ENCODE data around the gene ARMC9.
"Not testable (repeated sequence)": the region's sequence is repeated elsewhere in the genome, so short reads cannot be mapped to it uniquely, and the experiment has no call there.

Gene ARMC9

GRCh38 chr2:231388725-231389346 is 190.4 kb downstream of the ARMC9 start:
- no peak for DNase-seq

GRCh38 chr2:231390667-231391066 is 192.2 kb downstream of the ARMC9 start:
- no peak for DNase-seq

GRCh38 chr2:231391981-231392380 is 193.6 kb downstream of the ARMC9 start:
- no peak for DNase-seq

GRCh38 chr2:231392431-231393148 is 194.2 kb downstream of the ARMC9 start:
- DNase-seq, result no peak

- no peak for DNase-seq
These were observed 195.0 kb downstream of the ARMC9 start for GRCh38 chr2:231393149-231394131.

GRCh38 chr2:231394211-231395141 is 196.0 kb downstream of the ARMC9 start:
- no peak for DNase-seq

GRCh38 chr2:231395188-231396057 is 197.0 kb downstream of the ARMC9 start, which contains the start of gene B3GNT7:
Gene B3GNT7, plus strand, starts transcription at chr2:231395710. Its CDS starts 94 bp downstream, at chr2:231395804.
- DNase-seq, result no peak

GRCh38 chr2:231396058-231396821 is 197.8 kb downstream of the ARMC9 start:
- no peak for DNase-seq

GRCh38 chr2:231397011-231397927 is 198.8 kb downstream of the ARMC9 start:
- DNase-seq, result no peak

GRCh38 chr2:231397928-231398294 is 199.5 kb downstream of the ARMC9 start:
- no peak for DNase-seq

- DNase-seq, result no peak
These were observed 200.2 kb downstream of the ARMC9 start for GRCh38 chr2:231398585-231398984.

- DNase-seq, result no peak
These were observed 200.8 kb downstream of the ARMC9 start for GRCh38 chr2:231399046-231399852.

- DNase-seq, result peak in 1 of 2 experiments; percentile 47
These were observed 201.6 kb downstream of the ARMC9 start for GRCh38 chr2:231399853-231400680.

- not testable (repeated sequence) for DNase-seq
These were observed 202.2 kb downstream of the ARMC9 start for GRCh38 chr2:231400681-231401080.

GRCh38 chr2:231401101-231401500 is 202.7 kb downstream of the ARMC9 start:
- DNase-seq, result not testable (repeated sequence)

GRCh38 chr2:231403421-231404182 is 205.2 kb downstream of the ARMC9 start:
- not testable (repeated sequence) for DNase-seq

All from SHP77 (cell line).